GM23338 (cell line): Measurements from ENCODE around the gene XPC. TPM values are rescaled to one million over a fixed set of nuclear protein-coding genes. Genes with fewer than 3 reads are reported as not detected.

Experiments
- ATAC-seq: fragments of 200-7000 bp; cut with Tn5 transposase; 3 replicates; pipeline ENCODE4 v1.9.1; 2020
- DNase-seq: peaks from one replicate; pipeline ENCODE4 v3.0.0-alpha.2; 2015; ENCODE audit warnings: low spot score
- H2AFZ ChIP-seq: fragments of 200-600 bp; sonication (generic); 2 replicates; pipeline ENCODE4 v1.8.0; 2016; ENCODE audit warnings: antibody characterized with exemption, mild to moderate bottlenecking, moderate library complexity
- H3F3A ChIP-seq: fragments of 200-600 bp; sonication (generic); replicated peaks from 2 replicates; pipeline ENCODE4 v1.8.0; 2017; ENCODE audit warnings: antibody characterized with exemption, mixed run types, low read depth
- H3K27ac ChIP-seq: fragments of 200-600 bp; sonication (generic); 2 replicates; pipeline ENCODE4 v1.6.1; 2016; ENCODE audit warnings: low read depth
- H3K27me3 ChIP-seq: fragments of 200-600 bp; sonication (generic); 2 replicates; pipeline ENCODE4 v1.8.0; 2016; ENCODE audit warnings: mild to moderate bottlenecking, mixed run types, moderate library complexity; ENCODE audit not compliant: insufficient read depth
- H3K36me3 ChIP-seq: fragments of 200-600 bp; sonication (generic); 2 replicates; pipeline ENCODE4 v1.8.0; 2016; ENCODE audit warnings: mild to moderate bottlenecking; ENCODE audit not compliant: insufficient read depth
- H3K4me1 ChIP-seq: fragments of 200-600 bp; sonication (generic); 2 replicates; pipeline ENCODE4 v1.8.0; 2016; ENCODE audit warnings: mild to moderate bottlenecking, moderate library complexity; ENCODE audit not compliant: insufficient read depth
- H3K4me2 ChIP-seq: fragments of 200-600 bp; sonication (generic); 2 replicates; pipeline ENCODE4 v1.7.1; 2017; ENCODE audit warnings: mixed run types
- H3K4me3 ChIP-seq: fragments of 200-600 bp; sonication (generic); 2 replicates; pipeline ENCODE4 v1.6.1; 2016; ENCODE audit warnings: mixed run types
- H3K79me2 ChIP-seq: fragments of 200-600 bp; sonication (generic); replicated peaks from 2 replicates; pipeline ENCODE4 v1.8.0; 2017; ENCODE audit warnings: mild to moderate bottlenecking; ENCODE audit not compliant: insufficient read depth
- H3K9me2 ChIP-seq: fragments of 200-600 bp; sonication (generic); 2 replicates; pipeline ENCODE4 v1.8.0; 2017; ENCODE audit not compliant: insufficient read depth
- H4K20me1 ChIP-seq: fragments of 200-600 bp; sonication (generic); replicated peaks from 2 replicates; pipeline ENCODE4 v1.8.0; 2017; ENCODE audit warnings: mild to moderate bottlenecking; ENCODE audit not compliant: insufficient read depth
- H3K27ac Mint-ChIP-seq: 2 replicates; pipeline ENCODE4 v1.8.0; 2020; ENCODE audit warnings: inconsistent platforms, mild to moderate bottlenecking, moderate library complexity, mixed read lengths
- H3K27me3 Mint-ChIP-seq: 3 replicates; pipeline ENCODE4 v1.8.0; 2022; ENCODE audit warnings: low read depth, mild to moderate bottlenecking, moderate library complexity, mixed read lengths, inconsistent platforms; ENCODE audit not compliant: insufficient read depth, poor library complexity
- H3K36me3 Mint-ChIP-seq: 3 replicates; pipeline ENCODE4 v1.8.0; 2021; ENCODE audit warnings: low read depth, mild to moderate bottlenecking, inconsistent platforms, moderate library complexity, mixed read lengths
- H3K4me1 Mint-ChIP-seq: 3 replicates; pipeline ENCODE4 v1.8.0; 2020; ENCODE audit warnings: mild to moderate bottlenecking, inconsistent platforms, mixed read lengths
- H3K4me3 Mint-ChIP-seq: 3 replicates; pipeline ENCODE4 v1.8.0; 2021; ENCODE audit warnings: moderate library complexity, mild to moderate bottlenecking, inconsistent platforms, mixed read lengths
- H3K9me3 Mint-ChIP-seq: 3 replicates; pipeline ENCODE4 v1.8.0; 2020; ENCODE audit warnings: moderate library complexity, mild to moderate bottlenecking, inconsistent platforms, mixed read lengths
- CREB1 ChIP-seq: fragments of 250-450 bp; sonication (Bioruptor Pico); IDR thresholded peaks from 2 replicates; pipeline ENCODE4 v1.5.0; 2020; ENCODE audit warnings: low read depth, mild to moderate bottlenecking, moderate library complexity
- EZH2 ChIP-seq: fragments of 200-600 bp; sonication (generic); IDR thresholded peaks from one replicate; pipeline ENCODE4 v1.8.0; 2017; ENCODE audit warnings: antibody characterized with exemption, mild to moderate bottlenecking, low read depth; ENCODE audit not compliant: unreplicated experiment
- JUNB ChIP-seq: IDR thresholded peaks from one replicate; pipeline ENCODE4 v1.6.1; 2016; ENCODE audit warnings: antibody characterized with exemption; ENCODE audit not compliant: unreplicated experiment
- NANOG ChIP-seq: IDR thresholded peaks from 2 replicates; pipeline ENCODE4 v1.6.1; 2016; ENCODE audit warnings: antibody characterized with exemption, borderline replicate concordance
- POLR2AphosphoS5 ChIP-seq: IDR thresholded peaks from 2 replicates; pipeline ENCODE4 v1.6.1; 2016; ENCODE audit warnings: antibody characterized with exemption, low read depth
- STAT1 ChIP-seq: IDR thresholded peaks from one replicate; pipeline ENCODE4 v1.6.1; 2016; ENCODE audit warnings: antibody characterized with exemption; ENCODE audit not compliant: unreplicated experiment
- ZNF114 ChIP-seq: fragments of 250-450 bp; sonication (Bioruptor Pico); IDR thresholded peaks from 2 replicates; pipeline ENCODE4 v1.5.0; 2020; ENCODE audit warnings: mild to moderate bottlenecking, moderate library complexity
- ZNF331 ChIP-seq: fragments of 250-450 bp; sonication (Bioruptor Pico); IDR thresholded peaks from 2 replicates; pipeline ENCODE4 v1.5.0; 2020; ENCODE audit warnings: low read depth, mild to moderate bottlenecking, moderate library complexity
- polyA plus RNA-seq: library from polyadenylated mRNA; unstranded; fragments of >200 nt; fragmentation: Nextera tagmentation; extraction: Ambion mirVana; gene quantifications from 2 replicates; pipeline ENCODE4 v1.2.1, GENCODE V29; 2016
- total RNA-seq: library from RNA; depleted of rRNA; stranded (reverse); fragments of >200 nt; shearing (Covaris generic); gene quantifications from 2 replicates; pipeline ENCODE4 v1.2.3, GENCODE V29; 2014
- TF ChIP-seq, protein P1 (sequence below): fragments of 250-450 bp; sonication (Bioruptor Pico); IDR thresholded peaks from 2 replicates; pipeline ENCODE4 v1.5.0; 2020; ENCODE audit warnings: mild to moderate bottlenecking, moderate library complexity
- TF ChIP-seq, protein P2 (sequence below): IDR thresholded peaks from 2 replicates; pipeline ENCODE4 v1.6.1; 2016; ENCODE audit warnings: antibody characterized with exemption
- TF ChIP-seq, protein P3 (sequence below): IDR thresholded peaks from one replicate; pipeline ENCODE4 v1.6.1; 2018; ENCODE audit warnings: antibody characterized with exemption; ENCODE audit not compliant: unreplicated experiment
- TF ChIP-seq, protein P4 (sequence below), 2 experiments: fragments of 200-600 bp in 1 of 2; sonication (generic) in 1 of 2; conservative IDR thresholded peaks; 2 replicates each; pipeline versions ENCODE4 v1.5.1 to v1.6.1; 2016 to 2017; ENCODE audit warnings: antibody characterized with exemption in 2 of 2, low read depth in 2 of 2, mild to moderate bottlenecking in 2 of 2, moderate library complexity in 1 of 2

The XPC gene
- total and polyA plus RNA-seq, 2 experiments from 2014 or later, result 34.9 to 41.5 TPM

DNA sequence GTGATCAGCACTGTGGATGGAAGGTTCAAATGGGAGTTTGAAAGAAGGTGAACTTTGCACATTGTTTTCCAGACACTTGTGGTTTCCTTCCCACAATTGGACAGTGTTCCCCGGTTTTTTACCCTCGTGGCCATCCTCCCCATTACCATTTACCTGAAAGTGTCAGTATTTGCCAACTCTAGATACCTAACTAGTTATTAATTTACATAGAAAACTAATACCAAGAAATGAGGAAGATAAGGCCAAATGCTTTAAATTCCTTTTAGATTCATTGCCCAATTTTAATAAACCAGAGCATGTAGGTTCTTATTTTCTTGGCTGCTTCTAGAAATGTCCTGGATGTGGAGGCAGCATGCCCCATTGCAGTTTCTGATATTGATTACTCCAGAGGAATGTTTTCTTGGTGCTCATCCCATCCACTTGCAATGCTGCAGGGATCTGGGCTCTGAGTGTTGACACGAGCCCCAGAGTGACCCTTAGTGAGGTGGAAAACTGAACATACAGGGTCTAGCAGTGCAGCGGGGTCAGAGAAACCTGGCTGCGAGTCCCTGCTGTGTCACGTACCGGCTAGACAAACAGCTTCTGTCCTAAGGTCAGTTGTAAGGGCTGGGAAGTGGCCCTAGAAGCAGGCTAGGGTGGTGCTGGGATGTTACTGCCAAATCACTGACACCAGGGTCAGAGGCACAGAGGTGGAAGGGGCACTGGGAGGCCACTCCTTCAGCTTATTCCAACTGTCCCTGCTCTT is 23.7 kb upstream of the XPC start:
- H3K27me3 ChIP-seq, result no peaks in the 10 kb centered on the region
- Mint-ChIP-seq H3K4me1 (peaks cover 2% of the 10 kb centered on the region; the same call in 1 of the 3 replicates), H3K36me3 (peaks cover 21% of the 10 kb centered on the region), H3K27ac (no peak overlapping the region), H3K9me3 (no peaks in the 10 kb centered on the region), H3K4me3 (no peak overlapping the region), H3K27me3 (peaks cover 8% of the 10 kb centered on the region)
- H3K4me3 ChIP-seq, result no peak overlapping the region
- peaks cover 6% of the 10 kb centered on the region; the same call in 1 of the 2 replicates for H3K36me3 ChIP-seq
- H3F3A ChIP-seq, result no peaks in the 10 kb centered on the region
- H4K20me1 ChIP-seq, result no peaks in the 10 kb centered on the region
- no peak for ATAC-seq
- no peak overlapping the region for H3K4me2 ChIP-seq
- H3K79me2 ChIP-seq, result 0 out of 2 replicates have a peak, but pooled peaks cover 2% of the 10 kb centered on the region
- H2AFZ ChIP-seq, result no peak overlapping the region
- H3K9me2 ChIP-seq, result no peaks in the 10 kb centered on the region
- TF ChIP-seq ZNF331 (CRISPR knock-in tag), result no peak
- TF ChIP-seq, protein P1, sequence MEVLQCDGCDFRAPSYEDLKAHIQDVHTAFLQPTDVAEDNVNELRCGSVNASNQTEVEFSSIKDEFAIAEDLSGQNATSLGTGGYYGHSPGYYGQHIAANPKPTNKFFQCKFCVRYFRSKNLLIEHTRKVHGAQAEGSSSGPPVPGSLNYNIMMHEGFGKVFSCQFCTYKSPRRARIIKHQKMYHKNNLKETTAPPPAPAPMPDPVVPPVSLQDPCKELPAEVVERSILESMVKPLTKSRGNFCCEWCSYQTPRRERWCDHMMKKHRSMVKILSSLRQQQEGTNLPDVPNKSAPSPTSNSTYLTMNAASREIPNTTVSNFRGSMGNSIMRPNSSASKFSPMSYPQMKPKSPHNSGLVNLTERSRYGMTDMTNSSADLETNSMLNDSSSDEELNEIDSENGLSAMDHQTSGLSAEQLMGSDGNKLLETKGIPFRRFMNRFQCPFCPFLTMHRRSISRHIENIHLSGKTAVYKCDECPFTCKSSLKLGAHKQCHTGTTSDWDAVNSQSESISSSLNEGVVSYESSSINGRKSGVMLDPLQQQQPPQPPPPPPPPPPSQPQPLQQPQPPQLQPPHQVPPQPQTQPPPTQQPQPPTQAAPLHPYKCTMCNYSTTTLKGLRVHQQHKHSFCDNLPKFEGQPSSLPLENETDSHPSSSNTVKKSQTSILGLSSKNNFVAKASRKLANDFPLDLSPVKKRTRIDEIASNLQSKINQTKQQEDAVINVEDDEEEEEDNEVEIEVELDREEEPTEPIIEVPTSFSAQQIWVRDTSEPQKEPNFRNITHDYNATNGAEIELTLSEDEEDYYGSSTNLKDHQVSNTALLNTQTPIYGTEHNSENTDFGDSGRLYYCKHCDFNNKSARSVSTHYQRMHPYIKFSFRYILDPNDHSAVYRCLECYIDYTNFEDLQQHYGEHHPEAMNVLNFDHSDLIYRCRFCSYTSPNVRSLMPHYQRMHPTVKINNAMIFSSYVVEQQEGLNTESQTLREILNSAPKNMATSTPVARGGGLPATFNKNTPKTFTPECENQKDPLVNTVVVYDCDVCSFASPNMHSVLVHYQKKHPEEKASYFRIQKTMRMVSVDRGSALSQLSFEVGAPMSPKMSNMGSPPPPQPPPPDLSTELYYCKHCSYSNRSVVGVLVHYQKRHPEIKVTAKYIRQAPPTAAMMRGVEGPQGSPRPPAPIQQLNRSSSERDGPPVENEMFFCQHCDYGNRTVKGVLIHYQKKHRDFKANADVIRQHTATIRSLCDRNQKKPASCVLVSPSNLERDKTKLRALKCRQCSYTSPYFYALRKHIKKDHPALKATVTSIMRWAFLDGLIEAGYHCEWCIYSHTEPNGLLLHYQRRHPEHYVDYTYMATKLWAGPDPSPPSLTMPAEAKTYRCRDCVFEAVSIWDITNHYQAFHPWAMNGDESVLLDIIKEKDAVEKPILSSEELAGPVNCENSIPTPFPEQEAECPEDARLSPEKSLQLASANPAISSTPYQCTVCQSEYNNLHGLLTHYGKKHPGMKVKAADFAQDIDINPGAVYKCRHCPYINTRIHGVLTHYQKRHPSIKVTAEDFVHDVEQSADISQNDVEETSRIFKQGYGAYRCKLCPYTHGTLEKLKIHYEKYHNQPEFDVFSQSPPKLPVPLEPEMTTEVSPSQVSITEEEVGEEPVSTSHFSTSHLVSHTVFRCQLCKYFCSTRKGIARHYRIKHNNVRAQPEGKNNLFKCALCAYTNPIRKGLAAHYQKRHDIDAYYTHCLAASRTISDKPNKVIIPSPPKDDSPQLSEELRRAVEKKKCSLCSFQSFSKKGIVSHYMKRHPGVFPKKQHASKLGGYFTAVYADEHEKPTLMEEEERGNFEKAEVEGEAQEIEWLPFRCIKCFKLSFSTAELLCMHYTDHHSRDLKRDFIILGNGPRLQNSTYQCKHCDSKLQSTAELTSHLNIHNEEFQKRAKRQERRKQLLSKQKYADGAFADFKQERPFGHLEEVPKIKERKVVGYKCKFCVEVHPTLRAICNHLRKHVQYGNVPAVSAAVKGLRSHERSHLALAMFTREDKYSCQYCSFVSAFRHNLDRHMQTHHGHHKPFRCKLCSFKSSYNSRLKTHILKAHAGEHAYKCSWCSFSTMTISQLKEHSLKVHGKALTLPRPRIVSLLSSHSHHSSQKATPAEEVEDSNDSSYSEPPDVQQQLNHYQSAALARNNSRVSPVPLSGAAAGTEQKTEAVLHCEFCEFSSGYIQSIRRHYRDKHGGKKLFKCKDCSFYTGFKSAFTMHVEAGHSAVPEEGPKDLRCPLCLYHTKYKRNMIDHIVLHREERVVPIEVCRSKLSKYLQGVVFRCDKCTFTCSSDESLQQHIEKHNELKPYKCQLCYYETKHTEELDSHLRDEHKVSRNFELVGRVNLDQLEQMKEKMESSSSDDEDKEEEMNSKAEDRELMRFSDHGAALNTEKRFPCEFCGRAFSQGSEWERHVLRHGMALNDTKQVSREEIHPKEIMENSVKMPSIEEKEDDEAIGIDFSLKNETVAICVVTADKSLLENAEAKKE (CRISPR knock-in tag), result no peak
- TF ChIP-seq POLR2AphosphoS5, result no peak
- TF ChIP-seq, protein P2, sequence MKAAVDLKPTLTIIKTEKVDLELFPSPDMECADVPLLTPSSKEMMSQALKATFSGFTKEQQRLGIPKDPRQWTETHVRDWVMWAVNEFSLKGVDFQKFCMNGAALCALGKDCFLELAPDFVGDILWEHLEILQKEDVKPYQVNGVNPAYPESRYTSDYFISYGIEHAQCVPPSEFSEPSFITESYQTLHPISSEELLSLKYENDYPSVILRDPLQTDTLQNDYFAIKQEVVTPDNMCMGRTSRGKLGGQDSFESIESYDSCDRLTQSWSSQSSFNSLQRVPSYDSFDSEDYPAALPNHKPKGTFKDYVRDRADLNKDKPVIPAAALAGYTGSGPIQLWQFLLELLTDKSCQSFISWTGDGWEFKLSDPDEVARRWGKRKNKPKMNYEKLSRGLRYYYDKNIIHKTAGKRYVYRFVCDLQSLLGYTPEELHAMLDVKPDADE, result no peak
- TF ChIP-seq JUNB, result no peak
- no peak for TF ChIP-seq CREB1 (CRISPR knock-in tag)
- no peak for TF ChIP-seq STAT1
- no peak for TF ChIP-seq EZH2
- TF ChIP-seq ZNF114 (CRISPR knock-in tag), result no peak
- TF ChIP-seq NANOG, result no peak
- TF ChIP-seq, protein P3, sequence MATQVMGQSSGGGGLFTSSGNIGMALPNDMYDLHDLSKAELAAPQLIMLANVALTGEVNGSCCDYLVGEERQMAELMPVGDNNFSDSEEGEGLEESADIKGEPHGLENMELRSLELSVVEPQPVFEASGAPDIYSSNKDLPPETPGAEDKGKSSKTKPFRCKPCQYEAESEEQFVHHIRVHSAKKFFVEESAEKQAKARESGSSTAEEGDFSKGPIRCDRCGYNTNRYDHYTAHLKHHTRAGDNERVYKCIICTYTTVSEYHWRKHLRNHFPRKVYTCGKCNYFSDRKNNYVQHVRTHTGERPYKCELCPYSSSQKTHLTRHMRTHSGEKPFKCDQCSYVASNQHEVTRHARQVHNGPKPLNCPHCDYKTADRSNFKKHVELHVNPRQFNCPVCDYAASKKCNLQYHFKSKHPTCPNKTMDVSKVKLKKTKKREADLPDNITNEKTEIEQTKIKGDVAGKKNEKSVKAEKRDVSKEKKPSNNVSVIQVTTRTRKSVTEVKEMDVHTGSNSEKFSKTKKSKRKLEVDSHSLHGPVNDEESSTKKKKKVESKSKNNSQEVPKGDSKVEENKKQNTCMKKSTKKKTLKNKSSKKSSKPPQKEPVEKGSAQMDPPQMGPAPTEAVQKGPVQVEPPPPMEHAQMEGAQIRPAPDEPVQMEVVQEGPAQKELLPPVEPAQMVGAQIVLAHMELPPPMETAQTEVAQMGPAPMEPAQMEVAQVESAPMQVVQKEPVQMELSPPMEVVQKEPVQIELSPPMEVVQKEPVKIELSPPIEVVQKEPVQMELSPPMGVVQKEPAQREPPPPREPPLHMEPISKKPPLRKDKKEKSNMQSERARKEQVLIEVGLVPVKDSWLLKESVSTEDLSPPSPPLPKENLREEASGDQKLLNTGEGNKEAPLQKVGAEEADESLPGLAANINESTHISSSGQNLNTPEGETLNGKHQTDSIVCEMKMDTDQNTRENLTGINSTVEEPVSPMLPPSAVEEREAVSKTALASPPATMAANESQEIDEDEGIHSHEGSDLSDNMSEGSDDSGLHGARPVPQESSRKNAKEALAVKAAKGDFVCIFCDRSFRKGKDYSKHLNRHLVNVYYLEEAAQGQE, result no peak
- TF ChIP-seq, protein P4, sequence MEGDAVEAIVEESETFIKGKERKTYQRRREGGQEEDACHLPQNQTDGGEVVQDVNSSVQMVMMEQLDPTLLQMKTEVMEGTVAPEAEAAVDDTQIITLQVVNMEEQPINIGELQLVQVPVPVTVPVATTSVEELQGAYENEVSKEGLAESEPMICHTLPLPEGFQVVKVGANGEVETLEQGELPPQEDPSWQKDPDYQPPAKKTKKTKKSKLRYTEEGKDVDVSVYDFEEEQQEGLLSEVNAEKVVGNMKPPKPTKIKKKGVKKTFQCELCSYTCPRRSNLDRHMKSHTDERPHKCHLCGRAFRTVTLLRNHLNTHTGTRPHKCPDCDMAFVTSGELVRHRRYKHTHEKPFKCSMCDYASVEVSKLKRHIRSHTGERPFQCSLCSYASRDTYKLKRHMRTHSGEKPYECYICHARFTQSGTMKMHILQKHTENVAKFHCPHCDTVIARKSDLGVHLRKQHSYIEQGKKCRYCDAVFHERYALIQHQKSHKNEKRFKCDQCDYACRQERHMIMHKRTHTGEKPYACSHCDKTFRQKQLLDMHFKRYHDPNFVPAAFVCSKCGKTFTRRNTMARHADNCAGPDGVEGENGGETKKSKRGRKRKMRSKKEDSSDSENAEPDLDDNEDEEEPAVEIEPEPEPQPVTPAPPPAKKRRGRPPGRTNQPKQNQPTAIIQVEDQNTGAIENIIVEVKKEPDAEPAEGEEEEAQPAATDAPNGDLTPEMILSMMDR (conservative IDR thresholded peaks at IDR 0.05; ENCODE audit: low read depth in 2 of 2), result no peak
- no peak overlapping the region for H3K27ac ChIP-seq
- H3K4me1 ChIP-seq, result no peaks in the 10 kb centered on the region
- no peak for DNase-seq
